ENCODE results near the gene TRAPPC3L.

Gene TRAPPC3L

GRCh38 chr6:116545651-116546050, at the start of gene TRAPPC3L:
Gene TRAPPC3L, minus strand, starts transcription at chr6:116545684. Its CDS starts 170 bp downstream, at chr6:116545514.
- DNase-seq = no peak

GRCh38 chr6:116595247-116595646, 49.8 kb upstream of the TRAPPC3L start:
- DNase-seq = no peak

- no peak for DNase-seq
Observed at GRCh38 chr6:116586738-116587137, 41.3 kb upstream of the TRAPPC3L start.

- DNase-seq = no peak
Observed at GRCh38 chr6:116586276-116586675, 40.8 kb upstream of the TRAPPC3L start.

GRCh38 chr6:116580198-116580597, 34.7 kb upstream of the TRAPPC3L start:
- DNase-seq = no peak

GRCh38 chr6:116579143-116579542, 33.7 kb upstream of the TRAPPC3L start:
- no peak for DNase-seq

- DNase-seq = no peak
Observed at GRCh38 chr6:116578335-116578734, 32.9 kb upstream of the TRAPPC3L start.

GRCh38 chr6:116577486-116577885, 32.0 kb upstream of the TRAPPC3L start:
- DNase-seq = no peak

- DNase-seq = no peak
Observed at GRCh38 chr6:116575227-116575626, 29.7 kb upstream of the TRAPPC3L start.

GRCh38 chr6:116572162-116572561, 26.7 kb upstream of the TRAPPC3L start:
- no peak for DNase-seq

GRCh38 chr6:116571683-116572000, 26.2 kb upstream of the TRAPPC3L start:
- no peak for DNase-seq

GRCh38 chr6:116570856-116571682, 25.6 kb upstream of the TRAPPC3L start, which contains the start of gene RWDD1:
Gene RWDD1, plus strand, starts transcription at chr6:116571504. Its CDS starts 79 bp downstream, at chr6:116571583.
- DNase-seq = peak; percentile 82

- DNase-seq = no peak
Observed at GRCh38 chr6:116568821-116569755, 23.6 kb upstream of the TRAPPC3L start.

GRCh38 chr6:116568111-116568510, 22.6 kb upstream of the TRAPPC3L start:
- no peak for DNase-seq

GRCh38 chr6:116564921-116565872, 19.7 kb upstream of the TRAPPC3L start:
- DNase-seq = no peak

GRCh38 chr6:116564311-116564710, 18.8 kb upstream of the TRAPPC3L start:
- no peak for DNase-seq

- DNase-seq = no peak
Observed at GRCh38 chr6:116563830-116564229, 18.3 kb upstream of the TRAPPC3L start.

- no peak for DNase-seq
Observed at GRCh38 chr6:116562614-116563013, 17.1 kb upstream of the TRAPPC3L start.

GRCh38 chr6:116562019-116562403, 16.5 kb upstream of the TRAPPC3L start:
- DNase-seq = no peak

GRCh38 chr6:116561377-116562018, 16.0 kb upstream of the TRAPPC3L start:
- DNase-seq = no peak

GRCh38 chr6:116560130-116560529, 14.6 kb upstream of the TRAPPC3L start:
- DNase-seq = no peak

GRCh38 chr6:116557893-116558292, 12.4 kb upstream of the TRAPPC3L start:
- no peak for DNase-seq
